H9 (cell line): Measurements from ENCODE around the gene PRKACA. TPM values are rescaled to one million over a fixed set of nuclear protein-coding genes. Genes with fewer than 3 reads are reported as not detected.

Experiments
- DNase-seq: peaks from one replicate; pipeline ENCODE4 v3.0.0-alpha.2; 2017
- H2AFZ ChIP-seq: one replicate; pipeline ENCODE4 v1.6.1; 2013; ENCODE audit warnings: mild to moderate bottlenecking, low read length, control low read depth, moderate library complexity
- H2AK5ac ChIP-seq: 2 replicates; pipeline ENCODE4 v1.6.1; 2013; ENCODE audit warnings: low read length, control low read depth, mixed read lengths; ENCODE audit not compliant: insufficient read length
- H2BK120ac ChIP-seq: one replicate; pipeline ENCODE4 v1.6.1; 2013; ENCODE audit warnings: low read depth, mild to moderate bottlenecking, low read length, control low read depth, inconsistent platforms; ENCODE audit not compliant: poor library complexity, severe bottlenecking
- H2BK12ac ChIP-seq: 2 replicates; pipeline ENCODE4 v1.6.1; 2013; ENCODE audit warnings: low read length, control low read depth, mixed read lengths, low read depth; ENCODE audit not compliant: insufficient read length
- H2BK15ac ChIP-seq: 2 replicates; pipeline ENCODE4 v1.6.1; 2013; ENCODE audit warnings: low read depth, low read length, control low read depth
- H2BK20ac ChIP-seq: one replicate; pipeline ENCODE4 v1.6.1; 2013; ENCODE audit warnings: low read depth, mild to moderate bottlenecking, low read length, control low read depth, inconsistent platforms; ENCODE audit not compliant: poor library complexity, severe bottlenecking
- H2BK5ac ChIP-seq: 2 replicates; pipeline ENCODE4 v1.6.1; 2013; ENCODE audit warnings: low read length, control low read depth, mixed read lengths; ENCODE audit not compliant: insufficient read length
- H3K14ac ChIP-seq: 2 replicates; pipeline ENCODE4 v1.6.1; 2013; ENCODE audit warnings: low read length, control low read depth; ENCODE audit not compliant: insufficient read depth
- H3K18ac ChIP-seq: 2 replicates; pipeline ENCODE4 v1.6.1; 2013; ENCODE audit warnings: low read depth, mild to moderate bottlenecking, mixed read lengths, low read length, control low read depth; ENCODE audit not compliant: insufficient read length
- H3K23ac ChIP-seq: 2 replicates; pipeline ENCODE4 v1.6.1; 2013; ENCODE audit warnings: low read length, control low read depth, mixed read lengths, low read depth; ENCODE audit not compliant: insufficient read length
- H3K23me2 ChIP-seq: 2 replicates; pipeline ENCODE4 v1.6.1; 2013; ENCODE audit warnings: low read depth, mild to moderate bottlenecking, mixed read lengths, low read length, control low read depth; ENCODE audit not compliant: insufficient read length, poor library complexity, severe bottlenecking
- H3K27ac ChIP-seq: 2 replicates; pipeline ENCODE4 v1.5.1; 2013; ENCODE audit warnings: low read length, control low read depth, mixed read lengths, low read depth; ENCODE audit not compliant: insufficient read length
- H3K27me3 ChIP-seq: 2 replicates; pipeline ENCODE4 v1.6.1; 2013; ENCODE audit warnings: low read length, control low read depth, inconsistent platforms; ENCODE audit not compliant: insufficient read depth
- H3K4ac ChIP-seq: 2 replicates; pipeline ENCODE4 v1.6.1; 2013; ENCODE audit warnings: low read depth, mild to moderate bottlenecking, control low read depth, inconsistent platforms, low read length, moderate library complexity
- H3K4me1 ChIP-seq: 2 replicates; pipeline ENCODE4 v1.6.1; 2013; ENCODE audit warnings: low read length, control low read depth, inconsistent platforms; ENCODE audit not compliant: insufficient read depth
- H3K4me2 ChIP-seq: 2 replicates; pipeline ENCODE4 v1.6.1; 2013; ENCODE audit warnings: low read length, control low read depth, mixed read lengths; ENCODE audit not compliant: insufficient read length, insufficient read depth
- H3K56ac ChIP-seq: 2 replicates; pipeline ENCODE4 v1.6.1; 2013; ENCODE audit warnings: low read depth, mild to moderate bottlenecking, mixed read lengths, low read length, control low read depth; ENCODE audit not compliant: insufficient read length
- H3K79me1 ChIP-seq: 2 replicates; pipeline ENCODE4 v1.6.1; 2013; ENCODE audit warnings: low read depth, mild to moderate bottlenecking, moderate library complexity, low read length, control low read depth, inconsistent platforms; ENCODE audit not compliant: insufficient read depth, poor library complexity, severe bottlenecking
- H3K79me2 ChIP-seq: 2 replicates; pipeline ENCODE4 v1.6.1; 2013; ENCODE audit warnings: low read length, control low read depth, inconsistent platforms; ENCODE audit not compliant: insufficient read depth
- H3K9ac ChIP-seq: 2 replicates; pipeline ENCODE4 v1.6.1; 2013; ENCODE audit warnings: low read length, control low read depth, mixed read lengths; ENCODE audit not compliant: insufficient read length; ENCODE audit errors: extremely low read depth
- H3K9me3 ChIP-seq: one replicate; pipeline ENCODE4 v1.6.1; 2013; ENCODE audit warnings: low read depth, low read length, inconsistent platforms; ENCODE audit not compliant: control insufficient read depth
- H3T11ph ChIP-seq: one replicate; pipeline ENCODE4 v1.6.1; 2013; ENCODE audit warnings: mild to moderate bottlenecking, low read length, control low read depth, inconsistent platforms
- H4K20me1 ChIP-seq: one replicate; pipeline ENCODE4 v1.6.1; 2013; ENCODE audit not compliant: control insufficient read depth, insufficient read length, insufficient read depth
- H4K5ac ChIP-seq: 2 replicates; pipeline ENCODE4 v1.6.1; 2013; ENCODE audit warnings: low read depth, mild to moderate bottlenecking, mixed read lengths, low read length, control low read depth; ENCODE audit not compliant: insufficient read length
- H4K8ac ChIP-seq: replicated peaks from 2 replicates; pipeline ENCODE4 v1.6.1; 2013; ENCODE audit warnings: low read length, control low read depth, mixed read lengths, low read depth; ENCODE audit not compliant: insufficient read length
- H4K91ac ChIP-seq: 2 replicates; pipeline ENCODE4 v1.6.1; 2013; ENCODE audit warnings: low read depth, mild to moderate bottlenecking, moderate library complexity, mixed read lengths, low read length, control low read depth; ENCODE audit not compliant: insufficient read length
- H3K27ac Mint-ChIP-seq, 3 experiments: 2 replicates in 2 of 3; 3 replicates in 1 of 3; pipeline ENCODE4 v1.8.0; 2020 to 2021; ENCODE audit warnings: mixed read lengths in 3 of 3, mild to moderate bottlenecking in 1 of 3, moderate library complexity in 1 of 3
- H3K27me3 Mint-ChIP-seq: 2 replicates; pipeline ENCODE4 v1.8.0; 2021; ENCODE audit warnings: low read depth, mild to moderate bottlenecking, moderate library complexity, mixed read lengths
- H3K36me3 Mint-ChIP-seq, 3 experiments: 2 replicates in 2 of 3; 3 replicates in 1 of 3; pipeline ENCODE4 v1.8.0; 2020 to 2021; ENCODE audit warnings: low read depth in 3 of 3, mixed read lengths in 3 of 3; ENCODE audit not compliant: insufficient read depth in 1 of 3
- H3K4me1 Mint-ChIP-seq, 2 experiments: 2 replicates each; pipeline ENCODE4 v1.8.0; 2020; ENCODE audit warnings: mixed read lengths in 2 of 2
- H3K4me3 Mint-ChIP-seq, 2 experiments: 2 replicates in 1 of 2; 3 replicates in 1 of 2; pipeline ENCODE4 v1.8.0; 2020 to 2021; ENCODE audit warnings: mild to moderate bottlenecking in 2 of 2, mixed read lengths in 2 of 2, moderate library complexity in 1 of 2
- H3K9me3 Mint-ChIP-seq, 2 experiments: 2 replicates in 1 of 2; 3 replicates in 1 of 2; pipeline ENCODE4 v1.8.0; 2020; ENCODE audit warnings: mild to moderate bottlenecking in 2 of 2, mixed read lengths in 2 of 2, moderate library complexity in 1 of 2
- CTCF ChIP-seq: fragments of 200-600 bp; sonication (generic); conservative IDR thresholded peaks from 3 replicates; pipeline ENCODE4 v1.8.0; 2021; ENCODE audit warnings: antibody characterized with exemption, mild to moderate bottlenecking
- WGBS: extraction: QIAGEN DNeasy Blood & Tissue Kit; methylation state at CpG from one replicate; pipeline ENCODE4 v1.1.7; 2013; ENCODE audit warnings: missing lambda C conversion rate, low lambda C conversion rate, mixed read lengths; ENCODE audit not compliant: insufficient read length; ENCODE audit errors: extremely low coverage; 5-methylcytosine and 5-hydroxymethylcytosine counted together
- total RNA-seq: library from RNA; stranded (reverse); gene quantifications from 2 replicates; pipeline ENCODE4 v1.2.1, GENCODE V29; 2021

The PRKACA gene
- total RNA-seq, 1 experiment from 2014 or later, result 51.8 TPM

- no peak overlapping the region for H3T11ph ChIP-seq
- no CpG with 5 or more reads among the region's 9 CpGs for WGBS
- H2BK20ac ChIP-seq, result no peak overlapping the region
- H3K23me2 ChIP-seq, result peaks cover 6% of the 10 kb centered on the region
- Mint-ChIP-seq H3K36me3 (no peaks in the 10 kb centered on the region), H3K27ac (no peak overlapping the region; a peak in 1 of 7 replicates), H3K27me3 (peaks cover 43% of the 10 kb centered on the region), H3K4me3 (no peak overlapping the region), H3K9me3 (no peaks in the 10 kb centered on the region; a peak in 1 of 5 replicates), H3K4me1 (peaks cover 9 to 23% of the 10 kb centered on the region in 2 experiments)
- no peak overlapping the region for H2AFZ ChIP-seq
- H3K4me1 ChIP-seq, result no peaks in the 10 kb centered on the region; the same call in 1 of the 2 replicates
- no peak overlapping the region for H2BK12ac ChIP-seq
- H3K4me2 ChIP-seq, result no peak overlapping the region
- H3K79me1 ChIP-seq, result no peaks in the 10 kb centered on the region
- no peak overlapping the region for H2AK5ac ChIP-seq
- no peak overlapping the region for H3K23ac ChIP-seq
- no peak for DNase-seq
- H3K27me3 ChIP-seq, result peaks cover 8% of the 10 kb centered on the region
- no peaks in the 10 kb centered on the region for H3K9me3 ChIP-seq
- H2BK120ac ChIP-seq, result no peak overlapping the region
- no peaks in the 10 kb centered on the region for H3K79me2 ChIP-seq
- no peak overlapping the region for H2BK15ac ChIP-seq
- H3K4ac ChIP-seq, result no peak overlapping the region
- no peak overlapping the region for H3K14ac ChIP-seq
- no peak for TF ChIP-seq CTCF
- no peak overlapping the region for H3K18ac ChIP-seq
- H3K9ac ChIP-seq, result no peak overlapping the region
- H4K91ac ChIP-seq, result no peak overlapping the region
- no peak overlapping the region for H3K56ac ChIP-seq
- H4K8ac ChIP-seq, result no peak overlapping the region
- H2BK5ac ChIP-seq, result no peak overlapping the region
- no peaks in the 10 kb centered on the region for H4K20me1 ChIP-seq
- no peak overlapping the region for H4K5ac ChIP-seq
- no peak overlapping the region for H3K27ac ChIP-seq
Observed at GRCh38 chr19:14061081-14061749, 56.3 kb downstream of the PRKACA start.
